HUES6 (cell line): ENCODE measurements around the gene EXPH5.
"Not testable (repeated sequence)": the region's sequence is repeated elsewhere in the genome, so short reads cannot be mapped to it uniquely, and the experiment has no call there.

Experiments
- H3K27ac ChIP-seq: 2 replicates; pipeline ENCODE4 v1.7.0; 2013; ENCODE audit warnings: low read depth, mild to moderate bottlenecking, low read length, inconsistent platforms
- H3K27me3 ChIP-seq: 2 replicates; pipeline ENCODE4 v1.6.1; 2013; ENCODE audit warnings: low read length; ENCODE audit not compliant: control insufficient read depth, insufficient read depth
- H3K36me3 ChIP-seq: 2 replicates; pipeline ENCODE4 v1.6.1; 2013; ENCODE audit warnings: low read length; ENCODE audit not compliant: control insufficient read depth, insufficient read depth
- H3K4me1 ChIP-seq: 2 replicates; pipeline ENCODE4 v1.6.1; 2013; ENCODE audit warnings: low read length; ENCODE audit not compliant: control insufficient read depth, insufficient read depth
- H3K4me3 ChIP-seq: 2 replicates; pipeline ENCODE4 v1.5.1; 2013; ENCODE audit warnings: low read depth, low read length
- H3K9ac ChIP-seq: one replicate; pipeline ENCODE4 v1.6.1; 2013; ENCODE audit warnings: mild to moderate bottlenecking, low read length
- H3K9me3 ChIP-seq: 2 replicates; pipeline ENCODE4 v1.6.1; 2013; ENCODE audit warnings: low read depth, low read length; ENCODE audit not compliant: control insufficient read depth, insufficient read depth

The EXPH5 gene

DNA sequence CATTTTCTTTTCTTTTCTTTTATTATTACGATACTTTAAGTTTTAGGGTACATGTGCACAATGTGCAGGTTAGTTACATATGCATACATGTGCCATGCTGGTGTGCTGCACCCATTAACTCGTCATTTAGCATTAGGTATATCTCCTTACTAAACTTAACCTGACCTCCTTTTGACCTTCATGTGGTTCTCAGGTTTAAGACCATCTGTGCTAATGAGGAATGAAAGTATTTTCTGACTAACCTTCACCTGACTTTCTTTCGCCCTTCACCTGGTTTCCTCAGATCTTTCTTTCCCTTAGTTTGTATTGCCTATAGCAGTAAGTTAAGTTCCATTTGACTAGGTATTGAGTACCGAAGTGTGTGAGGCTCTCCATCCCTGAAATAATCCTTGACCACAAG, 6.5 kb downstream of the EXPH5 start:
- peaks cover under 1% of the 10 kb centered on the region; the same call in 1 of the 2 replicates for H3K4me1 ChIP-seq
- no peak overlapping the region for H3K4me3 ChIP-seq
- H3K27ac ChIP-seq, result no peak overlapping the region

DNA sequence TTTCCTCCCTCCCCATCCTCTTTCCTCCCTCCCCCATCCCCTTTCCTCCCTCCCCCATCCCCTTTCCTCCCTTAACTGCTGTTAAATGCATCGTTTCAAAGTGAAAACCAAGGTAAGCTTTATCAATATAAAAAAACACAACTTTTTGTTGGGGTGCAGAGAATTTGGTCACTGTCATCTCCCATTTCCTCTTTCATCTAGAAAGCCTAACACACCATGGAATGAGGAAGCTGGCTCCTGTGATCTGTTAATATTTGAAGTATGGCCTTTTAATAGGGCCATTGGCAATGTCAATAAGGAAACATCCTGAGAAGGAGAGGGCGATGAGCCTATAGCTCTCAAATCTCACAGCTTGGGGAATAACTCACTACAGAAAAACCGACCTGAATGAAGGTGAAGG, 7.0 kb downstream of the EXPH5 start:
- no peak overlapping the region for H3K4me3 ChIP-seq
- no peaks in the 10 kb centered on the region for H3K36me3 ChIP-seq
- no peaks in the 10 kb centered on the region for H3K9me3 ChIP-seq
- H3K27ac ChIP-seq, result no peak overlapping the region
- peaks cover 10% of the 10 kb centered on the region for H3K27me3 ChIP-seq
- no peak overlapping the region for H3K9ac ChIP-seq
- H3K4me1 ChIP-seq, result no peaks in the 10 kb centered on the region; the same call in 1 of the 2 replicates

More for the DNA sequence above, 6.5 kb downstream of the EXPH5 start:
- Histone ChIP-seq H3K9me3 (no peaks in the 10 kb centered on the region), H3K27me3 (peaks cover 15% of the 10 kb centered on the region), H3K9ac (no peak overlapping the region), H3K36me3 (no peaks in the 10 kb centered on the region)

DNA sequence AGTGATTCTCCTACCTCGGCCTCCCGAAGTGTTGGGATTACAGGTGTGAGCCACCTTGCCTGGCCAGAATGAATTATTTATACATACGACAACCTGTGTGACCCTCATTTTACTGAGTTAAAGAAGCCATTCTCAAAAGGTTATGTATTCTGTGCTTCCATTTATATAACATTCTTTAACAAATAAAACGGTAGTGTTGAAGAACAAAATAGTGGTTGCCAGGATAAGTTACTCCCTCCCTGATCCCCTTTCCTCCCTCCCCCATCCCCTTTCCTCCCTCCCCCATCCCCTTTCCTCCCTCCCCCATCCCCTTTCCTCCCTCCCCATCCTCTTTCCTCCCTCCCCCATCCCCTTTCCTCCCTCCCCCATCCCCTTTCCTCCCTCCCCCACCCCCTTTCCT, 7.4 kb downstream of the EXPH5 start:
- not testable (repeated sequence) for H3K27me3 ChIP-seq, H3K27ac ChIP-seq, H3K4me3 ChIP-seq, H3K4me1 ChIP-seq, H3K36me3 ChIP-seq, H3K9me3 ChIP-seq, H3K9ac ChIP-seq

DNA sequence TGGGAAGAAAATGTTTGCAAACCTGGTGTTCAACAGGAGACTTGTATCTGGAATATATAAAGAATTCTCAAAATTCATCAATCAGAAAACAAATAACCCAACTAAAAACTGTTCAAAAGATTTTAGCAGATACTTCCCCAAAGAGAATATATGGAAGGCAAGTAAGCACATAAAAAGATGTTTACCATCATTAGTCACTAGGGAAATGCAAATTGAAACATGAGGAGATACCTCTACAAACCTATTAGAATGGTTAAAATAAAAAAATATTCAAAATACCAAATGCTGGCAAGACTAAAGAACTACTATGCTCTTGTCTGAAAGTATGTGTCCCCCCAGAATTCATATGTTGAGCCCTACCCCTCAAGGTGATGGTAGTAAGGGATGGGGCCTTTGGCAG, 8.6 kb downstream of the EXPH5 start:
- no peaks in the 10 kb centered on the region for H3K9me3 ChIP-seq
- no peaks in the 10 kb centered on the region; the same call in 1 of the 2 replicates for H3K4me1 ChIP-seq
- H3K9ac ChIP-seq, result no peak overlapping the region
- H3K36me3 ChIP-seq, result no peaks in the 10 kb centered on the region
- H3K4me3 ChIP-seq, result no peak overlapping the region
- H3K27me3 ChIP-seq, result no peaks in the 10 kb centered on the region
- H3K27ac ChIP-seq, result no peak overlapping the region

DNA sequence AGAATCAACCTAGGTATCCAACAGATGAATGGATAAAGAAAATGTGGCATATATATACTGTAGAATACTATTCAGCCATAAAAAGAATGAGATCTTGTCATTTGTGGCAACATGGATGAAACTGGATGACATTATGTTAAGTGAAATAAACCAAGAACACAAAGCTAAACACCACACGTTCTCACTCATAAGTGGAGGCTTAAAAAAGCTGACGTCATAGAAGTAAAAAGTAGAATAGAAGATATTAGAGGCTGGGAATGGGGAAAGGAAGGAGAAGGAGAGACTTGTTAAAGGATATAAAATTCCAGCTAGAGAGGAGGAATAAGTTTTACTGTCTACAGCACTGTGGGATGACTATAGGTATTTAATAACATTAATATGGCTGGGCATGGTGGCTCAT, 12.9 kb downstream of the EXPH5 start:
- Histone ChIP-seq H3K9me3 (no peaks in the 10 kb centered on the region), H3K36me3 (no peaks in the 10 kb centered on the region), H3K27me3 (no peaks in the 10 kb centered on the region), H3K4me1 (no peaks in the 10 kb centered on the region; the same call in 1 of the 2 replicates), H3K27ac (no peak overlapping the region), H3K4me3 (no peak overlapping the region), H3K9ac (no peak overlapping the region)

DNA sequence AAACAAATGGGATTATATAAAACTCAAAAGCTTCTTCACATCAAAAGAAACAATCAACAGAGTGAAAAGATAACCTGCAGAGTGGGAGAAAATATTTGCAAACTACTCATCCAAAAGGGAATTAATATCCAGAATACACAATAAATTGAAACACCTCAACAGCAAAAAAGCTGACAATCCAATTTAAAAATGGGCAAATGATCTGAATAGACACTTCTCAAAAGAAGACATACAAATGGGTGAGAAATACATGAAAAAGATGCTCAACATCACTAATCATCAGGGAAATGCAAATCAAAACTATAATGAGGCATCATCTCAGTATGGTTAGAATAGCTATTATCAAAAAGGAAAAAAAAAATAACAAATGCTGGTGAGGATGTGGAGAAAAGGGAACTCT, 13.5 kb downstream of the EXPH5 start:
- no peak overlapping the region for H3K27ac ChIP-seq
- no peak overlapping the region for H3K9ac ChIP-seq
- no peaks in the 10 kb centered on the region for H3K36me3 ChIP-seq
- H3K27me3 ChIP-seq, result no peaks in the 10 kb centered on the region
- no peaks in the 10 kb centered on the region for H3K9me3 ChIP-seq
- no peak overlapping the region for H3K4me3 ChIP-seq
- H3K4me1 ChIP-seq, result no peaks in the 10 kb centered on the region; the same call in 1 of the 2 replicates

DNA sequence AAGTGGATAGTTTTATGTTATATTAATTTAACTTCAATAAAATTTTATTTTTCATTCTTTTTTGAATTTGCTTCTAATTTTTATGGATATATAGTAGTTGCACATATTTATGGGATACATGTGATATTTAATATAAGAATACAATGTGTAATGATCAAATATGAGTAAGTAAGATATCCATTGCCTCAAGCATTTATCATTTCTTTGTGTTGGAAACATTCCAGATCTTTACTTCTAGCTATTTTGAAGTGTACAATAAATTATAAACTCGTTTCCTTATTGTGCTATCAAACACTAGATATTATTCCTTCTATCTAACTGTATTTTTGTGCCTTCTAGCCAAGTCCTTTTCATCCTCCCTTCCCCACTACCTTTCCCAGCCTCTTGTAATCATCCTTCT, 17.0 kb downstream of the EXPH5 start:
- no peak overlapping the region for H3K27ac ChIP-seq
- H3K27me3 ChIP-seq, result no peaks in the 10 kb centered on the region
- no peak overlapping the region for H3K9ac ChIP-seq
- H3K9me3 ChIP-seq, result no peaks in the 10 kb centered on the region
- peaks cover 4% of the 10 kb centered on the region; the same call in 1 of the 2 replicates for H3K4me1 ChIP-seq
- no peaks in the 10 kb centered on the region for H3K36me3 ChIP-seq
- H3K4me3 ChIP-seq, result no peak overlapping the region

DNA sequence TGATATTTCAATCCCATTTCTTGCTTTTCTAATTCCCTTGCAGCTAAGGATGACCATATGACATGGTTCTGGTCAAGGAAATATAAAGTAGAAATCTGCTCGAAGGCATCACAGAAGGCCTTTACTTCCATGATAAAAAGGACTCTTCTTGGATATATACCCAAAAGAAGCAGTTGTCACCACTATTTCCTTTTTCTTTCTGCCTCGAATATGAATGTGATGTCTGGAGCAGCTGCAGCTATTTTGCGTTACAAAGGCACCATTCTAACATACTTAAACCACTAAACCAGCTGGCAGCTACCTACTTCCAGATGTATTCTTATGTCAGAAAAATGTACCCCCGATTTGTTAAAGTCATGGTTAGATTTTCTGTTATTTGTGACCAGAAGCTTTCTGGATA, 18.9 kb downstream of the EXPH5 start:
- Histone ChIP-seq H3K36me3 (no peaks in the 10 kb centered on the region), H3K4me3 (no peak overlapping the region), H3K27ac (no peak overlapping the region), H3K27me3 (no peaks in the 10 kb centered on the region), H3K9ac (no peak overlapping the region), H3K9me3 (no peaks in the 10 kb centered on the region), H3K4me1 (peaks cover 4% of the 10 kb centered on the region; the same call in 1 of the 2 replicates)

DNA sequence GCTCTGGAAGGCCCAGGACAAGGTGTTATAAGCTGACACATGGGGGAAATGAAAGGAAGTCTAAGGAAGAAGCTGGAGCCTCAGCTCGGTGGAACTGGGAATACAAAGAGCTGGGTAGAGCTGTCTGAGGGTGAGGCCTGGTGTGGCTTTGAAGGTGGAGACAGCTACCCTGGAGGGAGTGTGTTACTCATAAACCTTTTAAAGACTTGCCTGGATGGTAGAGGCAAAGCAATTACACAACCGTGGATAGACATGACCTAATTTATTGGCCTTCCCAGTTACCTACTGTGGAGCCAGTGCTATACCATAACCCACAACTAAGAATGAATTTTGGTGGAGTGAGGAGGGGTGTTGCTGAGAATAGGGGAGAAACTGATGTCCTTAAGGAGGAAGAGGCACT, 22.6 kb downstream of the EXPH5 start:
- Histone ChIP-seq H3K27me3 (no peaks in the 10 kb centered on the region), H3K4me1 (peaks cover 4% of the 10 kb centered on the region; the same call in 1 of the 2 replicates), H3K27ac (no peak overlapping the region), H3K9ac (no peak overlapping the region), H3K9me3 (no peaks in the 10 kb centered on the region), H3K36me3 (no peaks in the 10 kb centered on the region), H3K4me3 (no peak overlapping the region)

DNA sequence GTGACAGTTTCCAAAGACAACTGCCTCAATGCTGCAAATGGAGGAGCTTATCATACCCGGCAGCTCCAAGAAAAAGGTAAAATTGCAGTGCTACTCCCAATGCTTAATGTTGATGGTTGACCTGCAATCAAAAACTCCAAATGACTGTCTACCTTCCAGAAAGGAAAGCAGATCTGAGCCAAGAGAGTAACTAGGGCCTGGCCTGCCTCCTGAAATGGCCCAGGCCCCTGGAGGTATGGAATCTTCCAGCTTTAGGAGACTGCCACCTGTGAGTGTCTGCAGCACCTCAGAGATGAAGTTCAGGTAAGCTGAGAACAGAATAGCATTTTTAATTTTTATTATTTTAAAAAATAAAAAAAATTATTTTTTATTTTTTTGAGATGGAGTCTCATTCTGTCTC, 23.7 kb downstream of the EXPH5 start:
- no peak overlapping the region for H3K4me3 ChIP-seq
- H3K9me3 ChIP-seq, result no peaks in the 10 kb centered on the region
- no peak overlapping the region for H3K27ac ChIP-seq
- H3K36me3 ChIP-seq, result no peaks in the 10 kb centered on the region
- H3K27me3 ChIP-seq, result no peaks in the 10 kb centered on the region
- H3K4me1 ChIP-seq, result peaks cover 4% of the 10 kb centered on the region; the same call in 1 of the 2 replicates
- no peak overlapping the region for H3K9ac ChIP-seq

DNA sequence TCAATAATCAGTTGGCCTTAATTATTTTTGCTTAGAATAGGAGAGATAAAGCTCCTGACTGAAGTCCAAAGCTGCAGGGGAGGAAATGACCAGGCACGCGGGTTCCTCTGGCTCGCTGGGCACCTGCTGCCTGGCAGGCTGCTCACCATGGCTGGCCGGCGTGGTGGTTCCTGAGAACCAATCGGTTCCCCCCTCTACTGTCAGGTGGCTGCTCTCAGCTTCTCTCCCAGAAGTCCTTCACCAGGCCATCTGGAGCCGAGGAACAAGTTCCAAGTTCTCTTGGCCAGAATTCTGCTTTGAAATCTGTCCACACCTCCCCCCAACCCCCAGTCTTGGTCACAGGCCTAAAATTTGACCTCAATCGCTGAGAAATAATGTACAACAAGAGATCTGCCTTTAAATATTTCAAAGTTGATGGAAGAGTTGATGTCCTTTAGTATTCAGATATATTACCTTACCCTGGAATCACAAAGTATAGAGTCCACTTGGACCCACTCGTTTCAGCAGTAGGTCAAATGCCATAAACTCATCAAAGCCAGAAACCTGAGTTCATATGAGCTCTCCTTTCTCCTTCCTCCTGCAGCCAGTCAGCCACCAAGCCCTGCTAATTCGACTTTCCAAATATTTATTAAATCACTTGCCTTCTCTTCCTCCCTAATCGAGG, 25.2 kb downstream of the EXPH5 start:
- no peaks in the 10 kb centered on the region for H3K36me3 ChIP-seq
- no peak overlapping the region for H3K4me3 ChIP-seq
- H3K27ac ChIP-seq, result no peak overlapping the region
- H3K9me3 ChIP-seq, result no peaks in the 10 kb centered on the region
- H3K9ac ChIP-seq, result no peak overlapping the region
- no peaks in the 10 kb centered on the region for H3K27me3 ChIP-seq
- H3K4me1 ChIP-seq, result peaks cover 4% of the 10 kb centered on the region; the same call in 1 of the 2 replicates
